MM.1S (cell line): ENCODE measurements around the gene TIE1.
A peak's percentile ranks its signal among the peaks of the same experiment; 100 is the strongest.
"Not testable (repeated sequence)": the region's sequence is repeated elsewhere in the genome, so short reads cannot be mapped to it uniquely, and the experiment has no call there.

Experiments
- DNase-seq: peaks from one replicate; pipeline ENCODE4 v3.0.0-alpha.2; 2015
- H2AFZ ChIP-seq: fragments of 300-600 bp; sonication (generic); 2 replicates; pipeline ENCODE4 v1.6.0; 2016; ENCODE audit warnings: antibody characterized with exemption, low read length
- H3F3A ChIP-seq: fragments of 300-600 bp; sonication (generic); 2 replicates; pipeline ENCODE4 v1.6.1; 2016; ENCODE audit warnings: mild to moderate bottlenecking, antibody characterized with exemption, low read length, moderate library complexity, mixed read lengths; ENCODE audit not compliant: insufficient read depth
- H3K27ac ChIP-seq: fragments of 300-600 bp; sonication (generic); 2 replicates; pipeline ENCODE4 v1.5.1; 2016; ENCODE audit warnings: mild to moderate bottlenecking, low read length
- H3K27me3 ChIP-seq: fragments of 300-600 bp; sonication (generic); replicated peaks from 2 replicates; pipeline ENCODE4 v1.6.0; 2016; ENCODE audit warnings: low read length; ENCODE audit not compliant: insufficient read depth
- H3K36me3 ChIP-seq: fragments of 300-600 bp; sonication (generic); replicated peaks from 2 replicates; pipeline ENCODE4 v1.6.1; 2016; ENCODE audit warnings: mild to moderate bottlenecking, low read length, mixed read lengths; ENCODE audit not compliant: insufficient read depth
- H3K4me1 ChIP-seq: fragments of 300-600 bp; sonication (generic); 2 replicates; pipeline ENCODE4 v1.6.1; 2016; ENCODE audit warnings: low read length, mixed read lengths
- H3K4me2 ChIP-seq: fragments of 300-600 bp; sonication (generic); 2 replicates; pipeline ENCODE4 v1.6.0; 2016; ENCODE audit warnings: low read depth, low read length
- H3K4me3 ChIP-seq: fragments of 300-600 bp; sonication (generic); 2 replicates; pipeline ENCODE4 v1.5.1; 2016; ENCODE audit warnings: low read length, mixed read lengths
- H3K79me2 ChIP-seq: fragments of 300-600 bp; sonication (generic); 2 replicates; pipeline ENCODE4 v1.6.1; 2016; ENCODE audit warnings: mixed run types, low read length, mixed read lengths
- H3K9ac ChIP-seq: fragments of 300-600 bp; sonication (generic); 2 replicates; pipeline ENCODE4 v1.6.1; 2016; ENCODE audit warnings: low read length, mixed read lengths
- H3K9me2 ChIP-seq: fragments of 300-600 bp; sonication (generic); replicated peaks from 2 replicates; pipeline ENCODE4 v1.6.1; 2016; ENCODE audit warnings: mild to moderate bottlenecking, low read length, mixed read lengths; ENCODE audit not compliant: insufficient read depth
- H3K9me3 ChIP-seq: fragments of 300-600 bp; sonication (generic); replicated peaks from 2 replicates; pipeline ENCODE4 v1.6.1; 2016; ENCODE audit warnings: mild to moderate bottlenecking, low read length, mixed read lengths; ENCODE audit not compliant: insufficient read depth
- H4K20me1 ChIP-seq: fragments of 300-600 bp; sonication (generic); 2 replicates; pipeline ENCODE4 v1.6.1; 2016; ENCODE audit warnings: mild to moderate bottlenecking, low read length, moderate library complexity, mixed read lengths; ENCODE audit not compliant: insufficient read depth
- EZH2 ChIP-seq: fragments of 300-600 bp; sonication (generic); optimal IDR thresholded peaks from 2 replicates; pipeline ENCODE3; 2017; ENCODE audit warnings: low read depth, mild to moderate bottlenecking, antibody characterized with exemption, low read length, mixed read lengths
- EZH2phosphoT487 ChIP-seq: fragments of 300-600 bp; sonication (generic); IDR thresholded peaks from 2 replicates; pipeline ENCODE4 v1.6.1; 2018; ENCODE audit warnings: antibody characterized with exemption, low read length
- TF ChIP-seq, protein P1 (sequence below): fragments of 300-600 bp; sonication (generic); IDR thresholded peaks from 2 replicates; pipeline ENCODE4 v1.5.1; 2016; ENCODE audit warnings: antibody characterized with exemption, low read length, mixed read lengths

TIE1 gene

DNA sequence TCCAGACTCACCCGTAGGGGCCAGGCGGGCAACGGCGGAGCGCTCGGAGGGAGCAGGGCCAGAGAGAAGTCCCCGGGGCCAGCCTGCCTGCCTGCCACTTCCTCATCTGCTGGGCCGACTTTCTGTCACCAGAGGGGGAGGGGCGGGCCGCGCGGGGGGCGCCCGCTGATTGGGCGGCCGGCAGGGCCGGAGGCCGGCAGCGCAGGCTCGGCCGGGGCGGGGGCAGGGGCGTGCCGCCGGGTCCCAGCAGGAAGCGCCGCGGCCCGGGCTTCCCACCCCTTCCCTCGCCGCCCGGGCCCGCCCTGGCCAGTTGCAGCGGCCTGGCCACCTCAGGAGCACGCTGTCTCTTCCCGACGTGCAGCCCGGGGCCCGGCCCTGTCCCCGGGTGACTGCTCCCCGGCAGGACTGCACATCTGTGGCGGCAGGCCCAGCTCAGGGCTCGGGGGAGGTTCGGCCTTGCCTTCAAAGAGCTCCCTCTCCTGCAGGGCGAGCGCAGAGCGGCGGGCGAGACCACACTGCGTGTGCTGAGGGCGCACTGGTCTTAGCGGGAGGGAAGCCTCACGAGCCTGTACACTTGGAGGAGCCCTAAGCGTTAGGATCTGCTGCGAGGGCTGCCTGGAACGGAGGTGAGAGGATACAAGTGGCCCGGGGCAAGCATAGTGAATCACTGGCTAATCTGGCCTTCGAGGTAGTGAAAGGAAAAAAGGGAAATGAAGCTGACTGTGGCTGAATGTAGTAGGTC is 67.3 kb downstream of the TIE1 start, which contains the start of gene ELOVL1:
TSS of gene ELOVL1 (minus strand) at position 108 of the 742 bp plus-strand sequence. CDS start 2,402 bp downstream, outside the sequence.
- H2AFZ ChIP-seq = peak within 1 kb of the TSS; percentile 80
- peaks cover 12% of the 10 kb centered on the region for H3K4me1 ChIP-seq
- H3F3A ChIP-seq = peaks cover 27% of the 10 kb centered on the region
- no peaks in the 10 kb centered on the region for H3K27me3 ChIP-seq
- peak; percentile 92 for DNase-seq
- no peaks in the 10 kb centered on the region for H3K36me3 ChIP-seq
- peak within 1 kb of the TSS; percentile 88 for H3K4me3 ChIP-seq
- H3K79me2 ChIP-seq = peaks cover 37% of the 10 kb centered on the region
- H3K4me2 ChIP-seq = peak within 1 kb of the TSS; percentile 99
- TF ChIP-seq EZH2phosphoT487 (no peak), EZH2 (no peak)
- TF ChIP-seq, protein P1, sequence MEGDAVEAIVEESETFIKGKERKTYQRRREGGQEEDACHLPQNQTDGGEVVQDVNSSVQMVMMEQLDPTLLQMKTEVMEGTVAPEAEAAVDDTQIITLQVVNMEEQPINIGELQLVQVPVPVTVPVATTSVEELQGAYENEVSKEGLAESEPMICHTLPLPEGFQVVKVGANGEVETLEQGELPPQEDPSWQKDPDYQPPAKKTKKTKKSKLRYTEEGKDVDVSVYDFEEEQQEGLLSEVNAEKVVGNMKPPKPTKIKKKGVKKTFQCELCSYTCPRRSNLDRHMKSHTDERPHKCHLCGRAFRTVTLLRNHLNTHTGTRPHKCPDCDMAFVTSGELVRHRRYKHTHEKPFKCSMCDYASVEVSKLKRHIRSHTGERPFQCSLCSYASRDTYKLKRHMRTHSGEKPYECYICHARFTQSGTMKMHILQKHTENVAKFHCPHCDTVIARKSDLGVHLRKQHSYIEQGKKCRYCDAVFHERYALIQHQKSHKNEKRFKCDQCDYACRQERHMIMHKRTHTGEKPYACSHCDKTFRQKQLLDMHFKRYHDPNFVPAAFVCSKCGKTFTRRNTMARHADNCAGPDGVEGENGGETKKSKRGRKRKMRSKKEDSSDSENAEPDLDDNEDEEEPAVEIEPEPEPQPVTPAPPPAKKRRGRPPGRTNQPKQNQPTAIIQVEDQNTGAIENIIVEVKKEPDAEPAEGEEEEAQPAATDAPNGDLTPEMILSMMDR = peak; percentile 36
- H3K9ac ChIP-seq = peak within 1 kb of the TSS; percentile 87
- peak within 1 kb of the TSS; percentile 76 for H3K27ac ChIP-seq
- H4K20me1 ChIP-seq = no peaks in the 10 kb centered on the region
- H3K9me2 ChIP-seq = no peaks in the 10 kb centered on the region
- H3K9me3 ChIP-seq = no peaks in the 10 kb centered on the region

DNA sequence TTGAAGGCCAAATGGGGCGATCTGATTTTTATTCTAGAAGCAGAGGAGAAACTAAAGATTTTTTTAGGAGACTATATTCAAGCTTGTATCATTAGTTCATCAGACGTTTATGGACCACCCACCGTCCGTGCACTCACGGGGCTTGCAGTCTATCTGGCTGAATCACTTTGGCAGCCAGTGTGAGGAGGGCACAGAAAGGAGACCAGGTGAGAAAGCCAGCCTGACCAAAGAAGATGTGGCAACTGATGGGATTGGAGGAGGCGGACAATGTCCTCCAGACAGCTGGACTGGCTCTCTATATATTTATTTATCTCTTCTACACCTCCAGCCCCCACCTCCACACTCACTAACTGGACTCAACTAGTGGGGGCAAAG is 67.9 kb downstream of the TIE1 start:
- H3K27ac ChIP-seq = peak overlapping the region; percentile 76; the same call in 1 of the 2 replicates
- H3K36me3 ChIP-seq = no peaks in the 10 kb centered on the region
- peak overlapping the region; percentile 90 for H3K4me2 ChIP-seq
- no peaks in the 10 kb centered on the region for H3K9me3 ChIP-seq
- peak overlapping the region; percentile 75 for H3K9ac ChIP-seq
- H4K20me1 ChIP-seq = no peaks in the 10 kb centered on the region
- H3K27me3 ChIP-seq = no peaks in the 10 kb centered on the region
- no peaks in the 10 kb centered on the region for H3K9me2 ChIP-seq
- peaks cover 21% of the 10 kb centered on the region for H3F3A ChIP-seq
- TF ChIP-seq EZH2 (no peak), EZH2phosphoT487 (no peak)
- TF ChIP-seq, protein P1 = no peak
- H3K4me3 ChIP-seq = peak overlapping the region; percentile 84
- peaks cover 37% of the 10 kb centered on the region for H3K79me2 ChIP-seq
- DNase-seq = no peak
- H2AFZ ChIP-seq = peak overlapping the region; percentile 80
- peaks cover 12% of the 10 kb centered on the region for H3K4me1 ChIP-seq

DNA sequence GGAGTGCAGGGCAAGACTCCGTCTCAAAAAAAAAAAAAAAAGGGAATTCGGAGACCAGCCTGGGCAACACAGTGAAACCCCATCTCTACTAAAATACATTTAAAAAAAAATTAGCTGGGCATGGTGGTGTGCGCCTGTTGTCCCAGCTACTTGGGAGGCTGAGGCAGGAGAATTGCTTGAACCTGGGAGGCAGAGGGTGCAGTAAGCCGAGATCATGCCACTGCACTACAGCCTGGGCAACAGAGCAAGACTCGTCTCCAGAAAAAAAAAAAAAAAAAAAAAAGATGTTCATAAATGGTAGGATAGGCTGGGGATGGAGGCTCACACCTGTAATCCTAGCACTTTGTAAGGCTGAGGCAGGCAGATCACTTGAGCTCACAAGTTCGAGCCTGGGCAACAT is 69.0 kb downstream of the TIE1 start:
- H3K27ac ChIP-seq, H3K9ac ChIP-seq, H3K36me3 ChIP-seq, H3K9me2 ChIP-seq, H4K20me1 ChIP-seq, H2AFZ ChIP-seq, H3K4me3 ChIP-seq, H3K27me3 ChIP-seq, DNase-seq, H3K9me3 ChIP-seq, H3F3A ChIP-seq, H3K4me2 ChIP-seq: not testable (repeated sequence)
- Histone ChIP-seq H3K79me2 (peaks cover 34% of the 10 kb centered on the region), H3K4me1 (peaks cover 12% of the 10 kb centered on the region)

DNA sequence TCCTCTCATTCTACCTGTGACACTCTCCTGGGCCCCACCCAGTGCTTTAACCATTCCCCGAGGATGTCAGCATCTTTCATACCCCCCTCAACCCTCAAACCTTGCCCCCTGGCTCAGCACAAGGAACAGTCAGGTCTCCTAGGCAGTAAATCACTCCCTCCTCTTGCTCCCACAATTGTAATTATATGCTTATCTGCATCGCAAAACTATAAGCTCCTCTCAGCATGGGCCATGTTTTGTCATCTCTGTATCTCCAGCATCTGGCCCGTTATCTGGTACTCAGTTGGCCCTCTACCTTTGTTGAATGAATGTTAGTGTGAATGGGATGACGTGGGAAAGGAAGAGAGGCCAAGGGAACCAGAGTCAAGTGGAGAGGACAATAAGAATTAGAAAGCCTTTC is 69.8 kb downstream of the TIE1 start:
- no peak overlapping the region for H3K9ac ChIP-seq
- H3F3A ChIP-seq = peaks cover 6% of the 10 kb centered on the region; the same call in 1 of the 2 replicates
- no peak overlapping the region for H3K4me2 ChIP-seq
- no peaks in the 10 kb centered on the region for H3K36me3 ChIP-seq
- no peaks in the 10 kb centered on the region for H4K20me1 ChIP-seq
- H3K9me3 ChIP-seq = no peaks in the 10 kb centered on the region
- peaks cover 27% of the 10 kb centered on the region for H3K79me2 ChIP-seq
- H3K27me3 ChIP-seq = no peaks in the 10 kb centered on the region
- H2AFZ ChIP-seq = no peak overlapping the region
- no peaks in the 10 kb centered on the region for H3K9me2 ChIP-seq
- H3K4me1 ChIP-seq = peaks cover 12% of the 10 kb centered on the region
- H3K4me3 ChIP-seq = no peak overlapping the region
- no peak overlapping the region for H3K27ac ChIP-seq
- TF ChIP-seq EZH2 = no peak
- TF ChIP-seq, protein P1 = no peak
- TF ChIP-seq EZH2phosphoT487 = no peak
- DNase-seq = no peak
